ENCODE data around the gene PARD3B. TPM values are rescaled to one million over a fixed set of nuclear protein-coding genes. Genes with fewer than 3 reads are reported as not detected.
A peak's percentile ranks its signal among the peaks of the same experiment; 100 is the strongest.

PARD3B gene
- total and polyA plus RNA-seq, 2 of the 13 experiments (the other 11 are each of a cell fraction or from before 2014, with no cell fraction given) = 0.71 to 2.3 TPM

DNA sequence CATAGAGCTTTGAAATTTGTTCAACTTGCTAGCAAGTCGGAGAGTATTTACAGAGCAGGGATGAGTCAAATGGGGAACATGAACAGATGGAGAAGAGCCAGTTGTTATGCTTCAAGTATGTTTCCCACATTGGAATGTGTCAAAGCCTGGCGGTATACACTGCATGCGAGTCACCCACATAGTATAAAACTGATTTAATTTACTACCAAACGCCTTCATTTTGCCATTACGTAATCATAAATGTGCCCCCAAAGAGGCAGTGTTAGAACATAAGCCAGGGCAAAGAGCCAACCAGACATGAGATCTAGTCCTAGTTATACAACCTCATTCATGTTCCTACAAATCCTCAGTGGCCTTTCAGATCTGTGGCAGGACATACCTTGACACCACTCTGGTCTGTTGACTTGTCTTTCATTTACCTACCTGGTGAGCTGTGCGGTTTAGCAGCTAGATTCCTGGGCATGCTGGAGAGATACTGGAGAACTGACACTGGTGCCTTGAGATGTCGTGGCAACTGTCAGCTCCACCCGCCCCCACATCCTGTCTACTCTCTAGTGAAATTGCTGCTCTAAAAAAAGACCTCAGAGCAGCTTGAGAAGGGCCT lies 1115.3 kb downstream of the PARD3B start:
- ChIA-PET CTCF (ENCODE audit: low intra/inter-chr PET ratio, low total read pairs) (no interaction called here), POLR2A (no interaction called here)
- no peak overlapping the region for H3K9ac ChIP-seq (ENCODE audit: insufficient read depth, low read depth, low read length)
- H3K4me1 ChIP-seq (ENCODE audit: insufficient read depth, low read length) = no peaks in the 10 kb centered on the region
- TF ChIP-seq CEBPB (IDR thresholded peaks at IDR 0.05; ENCODE audit: borderline replicate concordance, low read depth, low read length) (peak; percentile 67), REL (CRISPR knock-in tag; conservative IDR thresholded peaks at IDR 0.05) (no peak), ATF7 (IDR thresholded peaks at IDR 0.05) (0 out of 2 replicates have a peak, but pooled peaks have one; percentile 17), ATF7 (CRISPR knock-in tag; IDR thresholded peaks at IDR 0.05) (no peak), ZFP36 (IDR thresholded peaks at IDR 0.05; ENCODE audit: borderline replicate concordance, low read depth, low read length, partially characterized antibody) (no peak)
- FAIRE-seq = no peak
- no peak for ATAC-seq
- in situ Hi-C loops (cut with HindIII; ENCODE audit: extremely low pct_ligation_motif_present, low pct_unique_long_range_greater_than_20kb) = no loop called here
- WGBS (ENCODE audit: low lambda C conversion rate) = 25% methylated on average over 8 of the region's 8 CpGs
- no peak for DNase-seq (ENCODE audit: low spot score)
- H3K4me3 ChIP-seq (replicated peaks in 1 of 3; ENCODE audit: insufficient read depth in 1 of 3, low read depth in 2 of 3, low read length in 3 of 3) = no peak overlapping the region
- BruUV-seq (replicated peaks) = no TSS peak
- H3K36me3 ChIP-seq (replicated peaks in 1 of 2; ENCODE audit: control insufficient read depth in 1 of 2, insufficient read depth in 2 of 2, low read length in 2 of 2) = no peaks in the 10 kb centered on the region
- H3K4me2 ChIP-seq (ENCODE audit: low read depth, low read length) = no peak overlapping the region
- no peaks in the 10 kb centered on the region for H3K9me3 ChIP-seq (ENCODE audit: low read length)
- no peaks in the 10 kb centered on the region for H4K20me1 ChIP-seq (ENCODE audit: insufficient read depth, low read length)
- H2AFZ ChIP-seq (ENCODE audit: low read length) = no peak overlapping the region
- no peaks in the 10 kb centered on the region for H3K79me2 ChIP-seq (ENCODE audit: insufficient read depth, low read length)
- no peaks in the 10 kb centered on the region for H3K27me3 ChIP-seq (ENCODE audit: control insufficient read depth in 1 of 2, insufficient read depth in 2 of 2, low read length in 2 of 2)
- intact Hi-C loops (cut with micrococcal nuclease; ENCODE audit: unreplicated experiment) = no loop called here
- no peak overlapping the region for H3K27ac ChIP-seq (ENCODE audit: extremely low read length, insufficient read depth, low read length)

DNA sequence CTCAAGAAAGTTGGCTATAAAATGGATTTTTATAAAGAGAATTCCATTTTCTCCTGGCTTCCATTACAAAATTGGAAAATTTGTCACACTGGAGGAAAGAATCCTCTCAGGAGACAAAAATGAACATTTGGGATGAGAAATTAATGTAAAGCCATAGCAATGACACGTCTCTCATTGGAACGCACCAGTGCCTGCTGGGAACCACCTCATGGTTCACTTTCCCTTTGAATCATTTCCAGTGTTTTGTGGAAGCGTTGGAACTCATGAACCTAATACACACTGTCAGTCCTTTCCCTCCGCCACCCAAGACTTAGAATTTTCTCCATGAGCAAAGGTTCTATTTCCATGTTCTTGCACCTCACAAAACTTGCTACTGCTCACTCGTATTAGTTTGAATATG lies 1116.0 kb downstream of the PARD3B start:
- DNase-seq (ENCODE audit: low spot score) = no peak
- ChIA-PET POLR2A (no interaction called here), CTCF (ENCODE audit: low intra/inter-chr PET ratio, low total read pairs) (no interaction called here)
- Histone ChIP-seq H3K4me1 (ENCODE audit: insufficient read depth, low read length) (no peaks in the 10 kb centered on the region), H3K79me2 (ENCODE audit: insufficient read depth, low read length) (no peaks in the 10 kb centered on the region), H3K4me3 (replicated peaks in 1 of 3; ENCODE audit: insufficient read depth in 1 of 3, low read depth in 2 of 3, low read length in 3 of 3) (no peak overlapping the region), H3K36me3 (replicated peaks in 1 of 2; ENCODE audit: control insufficient read depth in 1 of 2, insufficient read depth in 2 of 2, low read length in 2 of 2) (no peaks in the 10 kb centered on the region), H2AFZ (ENCODE audit: low read length) (no peak overlapping the region), H3K9me3 (ENCODE audit: low read length) (no peaks in the 10 kb centered on the region), H3K27ac (ENCODE audit: extremely low read length, insufficient read depth, low read length) (no peak overlapping the region), H3K9ac (ENCODE audit: insufficient read depth, low read depth, low read length) (no peak overlapping the region), H3K4me2 (ENCODE audit: low read depth, low read length) (no peak overlapping the region), H4K20me1 (ENCODE audit: insufficient read depth, low read length) (no peaks in the 10 kb centered on the region), H3K27me3 (ENCODE audit: control insufficient read depth in 1 of 2, insufficient read depth in 2 of 2, low read length in 2 of 2) (no peaks in the 10 kb centered on the region)
- WGBS (ENCODE audit: low lambda C conversion rate) = 53% methylated on average over 5 of the region's 5 CpGs
- no peak for ATAC-seq
- in situ Hi-C loops (cut with HindIII; ENCODE audit: extremely low pct_ligation_motif_present, low pct_unique_long_range_greater_than_20kb) = no loop called here
- BruUV-seq (replicated peaks) = no TSS peak
- intact Hi-C loops (cut with micrococcal nuclease; ENCODE audit: unreplicated experiment) = no loop called here
- no peak for FAIRE-seq
- no peak for TF ChIP-seq SUZ12 (IDR thresholded peaks at IDR 0.05; ENCODE audit: low read depth, low read length)

Data from HepG2 (cell line).